ENCODE measurements around the gene CCL4L2.
"Not testable (repeated sequence)": the region's sequence is repeated elsewhere in the genome, so short reads cannot be mapped to it uniquely, and the experiment has no call there.

Gene CCL4L2

DNA sequence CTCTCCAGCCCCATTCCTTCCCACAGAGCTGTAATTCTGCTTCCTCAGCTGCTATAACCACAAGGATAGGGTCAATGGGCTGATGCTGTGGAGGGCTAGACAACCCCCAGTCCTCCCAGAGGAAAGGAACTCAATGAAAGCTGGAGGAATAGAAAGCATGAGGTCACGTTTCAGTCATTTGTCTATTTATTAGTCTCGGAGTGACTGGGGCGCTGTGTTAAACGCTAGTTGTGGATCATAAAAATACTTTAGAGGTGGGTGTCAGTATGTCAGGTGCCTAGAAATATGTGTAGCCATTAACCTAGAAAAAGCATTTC, 13.5 kb upstream of the CCL4L2 start:
- peak; percentile 18 for DNase-seq (ENCODE audit: low read depth)
- H3K4me3 ChIP-seq (ENCODE audit: low read depth, low read length): no peak overlapping the region
- TF ChIP-seq, protein P1, sequence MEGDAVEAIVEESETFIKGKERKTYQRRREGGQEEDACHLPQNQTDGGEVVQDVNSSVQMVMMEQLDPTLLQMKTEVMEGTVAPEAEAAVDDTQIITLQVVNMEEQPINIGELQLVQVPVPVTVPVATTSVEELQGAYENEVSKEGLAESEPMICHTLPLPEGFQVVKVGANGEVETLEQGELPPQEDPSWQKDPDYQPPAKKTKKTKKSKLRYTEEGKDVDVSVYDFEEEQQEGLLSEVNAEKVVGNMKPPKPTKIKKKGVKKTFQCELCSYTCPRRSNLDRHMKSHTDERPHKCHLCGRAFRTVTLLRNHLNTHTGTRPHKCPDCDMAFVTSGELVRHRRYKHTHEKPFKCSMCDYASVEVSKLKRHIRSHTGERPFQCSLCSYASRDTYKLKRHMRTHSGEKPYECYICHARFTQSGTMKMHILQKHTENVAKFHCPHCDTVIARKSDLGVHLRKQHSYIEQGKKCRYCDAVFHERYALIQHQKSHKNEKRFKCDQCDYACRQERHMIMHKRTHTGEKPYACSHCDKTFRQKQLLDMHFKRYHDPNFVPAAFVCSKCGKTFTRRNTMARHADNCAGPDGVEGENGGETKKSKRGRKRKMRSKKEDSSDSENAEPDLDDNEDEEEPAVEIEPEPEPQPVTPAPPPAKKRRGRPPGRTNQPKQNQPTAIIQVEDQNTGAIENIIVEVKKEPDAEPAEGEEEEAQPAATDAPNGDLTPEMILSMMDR (conservative IDR thresholded peaks at IDR 0.05; ENCODE audit: low read depth, low read length): no peak

DNA sequence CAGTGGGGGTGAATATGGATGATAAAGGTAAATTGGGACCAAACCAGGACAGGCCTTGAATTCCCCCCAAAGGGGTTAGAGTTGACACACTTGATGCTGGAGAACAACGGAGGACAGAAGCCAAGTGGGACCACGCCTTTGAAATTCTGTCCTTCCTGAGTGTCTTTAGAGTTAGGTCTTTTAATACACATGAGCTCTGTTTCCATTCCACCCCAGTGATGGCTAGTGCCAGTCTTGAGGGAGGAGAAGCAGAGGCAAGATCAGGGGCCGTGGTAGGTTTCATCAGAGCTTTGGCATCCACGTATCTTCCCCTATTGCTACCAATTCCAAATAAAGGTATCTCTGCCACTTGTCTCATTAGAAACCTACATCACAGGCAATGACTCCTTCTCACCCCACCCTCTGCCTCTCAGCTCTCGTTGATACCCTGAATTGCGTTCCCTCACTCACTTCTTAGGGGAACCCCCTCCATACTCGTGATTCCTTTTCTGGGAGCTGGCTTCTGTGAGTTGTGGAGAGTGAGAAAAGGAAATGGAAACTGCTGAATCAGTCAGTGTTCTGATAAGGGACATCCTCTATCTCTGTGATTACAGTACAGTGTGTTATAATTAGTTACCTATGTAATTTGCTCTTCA, 11.9 kb upstream of the CCL4L2 start:
- peak; percentile 9 for DNase-seq (ENCODE audit: low read depth)
- TF ChIP-seq, protein P1 (conservative IDR thresholded peaks at IDR 0.05; ENCODE audit: low read depth, low read length): no peak
- H3K4me3 ChIP-seq (ENCODE audit: low read depth, low read length): no peak overlapping the region

DNA sequence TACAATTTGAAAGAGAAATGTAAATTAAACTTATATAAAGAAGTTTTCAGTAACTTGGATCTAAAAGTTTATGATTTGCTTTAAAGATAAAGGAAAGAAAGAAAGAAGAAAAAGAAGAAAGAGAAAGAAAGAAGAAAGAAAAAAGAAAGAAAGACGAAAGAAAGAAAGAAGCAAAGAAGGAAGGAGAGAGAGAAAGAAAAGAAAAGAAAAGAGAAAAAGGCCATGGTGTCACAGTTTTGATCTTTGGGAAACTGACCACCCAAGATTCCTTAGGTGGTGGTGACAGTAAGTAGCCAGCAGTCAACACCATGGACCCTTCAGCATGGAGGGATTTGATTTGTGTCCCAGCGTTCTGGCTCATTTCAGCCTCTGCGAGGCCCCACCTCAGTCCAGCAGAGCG, 9.8 kb upstream of the CCL4L2 start:
- H3K4me3 ChIP-seq (ENCODE audit: low read depth, low read length); DNase-seq (ENCODE audit: low read depth): not testable (repeated sequence)

DNA sequence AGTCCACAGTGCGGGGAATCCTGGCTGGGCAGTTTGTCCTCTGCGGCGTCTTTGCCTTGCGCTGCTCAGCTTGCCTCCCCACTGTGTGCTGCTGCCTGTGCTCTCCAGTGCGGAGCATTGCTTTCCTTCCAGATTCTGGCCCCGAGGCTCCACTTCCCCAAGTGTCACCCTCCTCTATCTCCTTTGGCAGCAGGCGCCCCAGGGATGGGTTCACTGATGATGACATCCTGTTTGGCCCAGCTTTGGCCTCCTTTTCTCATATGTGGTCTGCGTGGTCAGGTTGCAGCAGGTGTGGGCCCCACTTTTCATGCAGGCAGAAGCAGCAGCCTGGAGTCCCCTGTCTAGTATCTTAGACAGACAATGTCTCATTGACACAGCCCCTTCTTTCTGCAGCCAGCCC, 9.4 kb upstream of the CCL4L2 start:
- DNase-seq (ENCODE audit: low read depth); H3K4me3 ChIP-seq (ENCODE audit: low read depth, low read length): not testable (repeated sequence)

DNA sequence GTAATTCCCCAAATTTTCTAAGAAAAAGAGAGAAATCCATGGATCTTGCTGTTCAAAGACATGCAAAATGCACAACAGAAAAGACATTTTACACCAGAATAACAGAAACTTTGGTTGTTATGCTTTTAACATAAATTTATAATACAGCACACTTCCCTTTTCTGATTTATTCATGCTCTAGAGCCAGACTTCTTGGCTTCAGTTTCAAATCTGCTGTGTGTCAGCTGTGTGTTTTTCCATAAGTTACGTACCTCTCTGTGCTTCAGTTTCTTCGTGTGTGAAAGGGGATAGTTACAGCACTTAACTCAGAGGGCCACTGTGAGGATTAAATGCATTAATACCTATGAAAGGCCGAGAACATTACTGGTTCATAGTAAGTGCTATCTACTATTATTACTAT, 7.5 kb upstream of the CCL4L2 start:
- DNase-seq (ENCODE audit: low read depth): no peak
- TF ChIP-seq, protein P1 (conservative IDR thresholded peaks at IDR 0.05; ENCODE audit: low read depth, low read length): no peak
- H3K4me3 ChIP-seq (ENCODE audit: low read depth, low read length): no peak overlapping the region

DNA sequence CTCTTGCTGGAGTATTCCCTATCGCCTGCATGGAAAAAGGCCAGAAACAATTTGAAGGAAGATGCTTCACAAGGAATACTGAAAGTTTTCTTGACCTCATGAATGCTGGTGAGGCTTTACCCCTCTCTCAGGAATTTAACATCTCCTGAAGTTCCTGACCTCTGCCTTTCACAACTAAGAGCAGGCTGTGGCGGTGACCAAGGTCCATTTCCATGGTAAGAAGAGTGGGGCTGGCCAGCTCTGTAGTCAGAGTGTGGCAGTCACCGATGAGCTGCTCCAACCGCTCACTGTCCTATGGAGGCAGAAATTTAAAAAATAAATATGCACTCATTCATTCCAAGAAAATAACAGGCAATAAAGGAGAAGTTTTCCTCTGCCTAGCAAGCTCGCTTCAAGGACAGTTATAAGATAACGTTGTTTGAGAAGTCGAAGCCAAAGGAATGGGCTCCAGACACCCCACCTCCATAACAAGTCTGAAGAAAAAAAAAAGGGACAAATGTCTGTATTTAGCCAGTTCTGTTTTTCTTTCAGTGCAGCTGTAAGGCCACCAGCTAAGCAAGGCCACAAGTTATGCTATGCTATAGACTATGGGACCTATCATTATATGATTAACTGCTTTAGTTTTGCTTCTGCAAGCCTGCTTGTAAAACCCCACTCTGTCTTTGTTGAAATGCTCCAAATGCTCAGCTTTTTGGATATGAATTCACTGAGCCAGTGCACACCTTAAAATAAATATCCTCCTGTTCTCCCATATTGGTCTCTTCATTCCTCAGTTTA, 6.0 kb upstream of the CCL4L2 start:
- DNase-seq (ENCODE audit: low read depth): no peak
- TF ChIP-seq, protein P1 (conservative IDR thresholded peaks at IDR 0.05; ENCODE audit: low read depth, low read length): no peak
- H3K4me3 ChIP-seq (ENCODE audit: low read depth, low read length): no peak overlapping the region

DNA sequence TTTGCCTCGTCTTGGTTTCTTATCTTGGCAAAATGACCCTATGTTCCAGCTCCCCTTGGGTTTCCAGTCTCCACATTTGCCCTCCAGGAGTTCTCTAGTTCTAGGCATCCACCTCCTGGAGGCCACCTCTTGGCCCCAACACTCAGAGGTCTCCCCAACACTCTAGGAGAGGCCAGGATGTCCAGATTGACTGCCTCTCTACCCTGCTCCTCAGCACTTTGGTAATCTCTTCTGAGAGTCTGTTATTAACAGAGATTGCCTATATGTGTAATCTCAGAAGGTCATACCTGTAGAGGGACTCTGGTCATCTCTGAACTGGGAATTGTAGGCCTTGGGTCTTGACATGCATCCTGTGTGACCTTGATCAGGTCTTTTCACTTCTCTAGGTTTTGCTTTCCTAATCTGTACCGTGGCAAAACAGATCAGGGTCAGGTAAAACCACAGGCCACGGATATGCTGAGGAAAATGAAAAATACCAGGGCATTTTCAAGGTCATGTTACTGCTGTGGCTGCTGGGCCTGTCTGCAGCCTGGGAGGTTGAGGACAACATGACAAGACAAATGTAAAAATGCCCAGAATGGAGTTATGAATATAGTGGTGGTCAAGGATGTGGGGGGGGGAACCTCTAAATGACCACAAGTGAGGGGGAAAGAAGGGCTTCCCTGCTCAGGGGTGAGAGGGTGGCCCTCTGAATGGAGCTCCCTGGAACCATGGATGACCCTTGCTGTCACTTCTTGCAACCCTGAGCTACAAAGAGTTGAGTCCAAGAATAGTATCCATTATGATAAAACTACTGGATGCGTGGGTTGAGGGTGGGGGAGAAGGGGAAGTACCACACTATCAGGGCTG, 5.0 kb upstream of the CCL4L2 start:
- TF ChIP-seq, protein P1 (conservative IDR thresholded peaks at IDR 0.05; ENCODE audit: low read depth, low read length): no peak
- DNase-seq (ENCODE audit: low read depth): no peak
- no peak overlapping the region for H3K4me3 ChIP-seq (ENCODE audit: low read depth, low read length)

DNA sequence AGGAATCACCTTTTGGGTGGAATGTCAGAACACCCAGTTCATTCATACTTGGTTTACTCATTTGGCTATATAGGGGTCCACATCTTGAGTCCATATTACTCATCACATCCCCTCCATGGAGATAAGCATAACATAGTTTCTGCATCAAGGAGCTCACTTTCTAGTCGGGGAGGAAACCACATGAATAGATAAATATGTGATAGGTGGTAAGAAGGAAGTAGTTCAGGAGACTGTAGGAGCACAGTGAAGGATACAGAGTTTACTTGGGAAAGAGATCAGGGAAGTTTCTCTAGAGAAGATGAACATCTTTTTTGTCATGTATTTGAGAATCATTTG, 4.4 kb upstream of the CCL4L2 start:
- not testable (repeated sequence) for H3K4me3 ChIP-seq (ENCODE audit: low read depth, low read length); DNase-seq (ENCODE audit: low read depth)

DNA sequence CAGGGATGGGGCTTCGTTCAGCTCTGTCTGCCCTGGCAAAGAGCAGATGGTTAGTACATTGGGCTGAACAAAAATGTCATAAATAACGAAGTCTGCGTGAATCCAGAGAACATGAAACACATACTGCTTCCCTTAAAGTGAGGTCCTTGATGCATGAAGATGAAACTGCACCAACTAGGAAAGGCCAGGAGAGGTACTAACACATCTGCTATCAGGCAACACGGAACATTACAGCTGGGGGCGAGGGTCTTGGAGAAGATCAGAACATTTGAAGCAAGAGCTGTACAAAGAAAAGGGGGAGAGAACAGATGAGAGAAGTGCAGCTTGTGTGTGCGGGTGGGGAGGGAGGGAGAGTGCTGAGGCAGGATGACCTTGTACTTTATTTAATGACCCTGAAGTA, 3.5 kb upstream of the CCL4L2 start:
- H3K4me3 ChIP-seq (ENCODE audit: low read depth, low read length); DNase-seq (ENCODE audit: low read depth): not testable (repeated sequence)
